H9 (cell line): ENCODE measurements around the gene ANKS1B. TPM values are rescaled to one million over a fixed set of nuclear protein-coding genes. Genes with fewer than 3 reads are reported as not detected.
A peak's percentile ranks its signal among the peaks of the same experiment; 100 is the strongest.

ENCODE experiments used
- DNase-seq: peaks from one replicate; pipeline ENCODE4 v3.0.0-alpha.2; 2017
- H2AFZ ChIP-seq: one replicate; pipeline ENCODE4 v1.6.1; 2013; ENCODE audit warnings: mild to moderate bottlenecking, low read length, control low read depth, moderate library complexity
- H2AK5ac ChIP-seq: 2 replicates; pipeline ENCODE4 v1.6.1; 2013; ENCODE audit warnings: low read length, control low read depth, mixed read lengths; ENCODE audit not compliant: insufficient read length
- H2BK120ac ChIP-seq: one replicate; pipeline ENCODE4 v1.6.1; 2013; ENCODE audit warnings: low read depth, mild to moderate bottlenecking, low read length, control low read depth, inconsistent platforms; ENCODE audit not compliant: poor library complexity, severe bottlenecking
- H2BK12ac ChIP-seq: 2 replicates; pipeline ENCODE4 v1.6.1; 2013; ENCODE audit warnings: low read length, control low read depth, mixed read lengths, low read depth; ENCODE audit not compliant: insufficient read length
- H2BK15ac ChIP-seq: 2 replicates; pipeline ENCODE4 v1.6.1; 2013; ENCODE audit warnings: low read depth, low read length, control low read depth
- H2BK20ac ChIP-seq: one replicate; pipeline ENCODE4 v1.6.1; 2013; ENCODE audit warnings: low read depth, mild to moderate bottlenecking, low read length, control low read depth, inconsistent platforms; ENCODE audit not compliant: poor library complexity, severe bottlenecking
- H2BK5ac ChIP-seq: 2 replicates; pipeline ENCODE4 v1.6.1; 2013; ENCODE audit warnings: low read length, control low read depth, mixed read lengths; ENCODE audit not compliant: insufficient read length
- H3K14ac ChIP-seq: 2 replicates; pipeline ENCODE4 v1.6.1; 2013; ENCODE audit warnings: low read length, control low read depth; ENCODE audit not compliant: insufficient read depth
- H3K18ac ChIP-seq: 2 replicates; pipeline ENCODE4 v1.6.1; 2013; ENCODE audit warnings: low read depth, mild to moderate bottlenecking, mixed read lengths, low read length, control low read depth; ENCODE audit not compliant: insufficient read length
- H3K23ac ChIP-seq: 2 replicates; pipeline ENCODE4 v1.6.1; 2013; ENCODE audit warnings: low read length, control low read depth, mixed read lengths, low read depth; ENCODE audit not compliant: insufficient read length
- H3K23me2 ChIP-seq: 2 replicates; pipeline ENCODE4 v1.6.1; 2013; ENCODE audit warnings: low read depth, mild to moderate bottlenecking, mixed read lengths, low read length, control low read depth; ENCODE audit not compliant: insufficient read length, poor library complexity, severe bottlenecking
- H3K27ac ChIP-seq: 2 replicates; pipeline ENCODE4 v1.5.1; 2013; ENCODE audit warnings: low read length, control low read depth, mixed read lengths, low read depth; ENCODE audit not compliant: insufficient read length
- H3K27me3 ChIP-seq: 2 replicates; pipeline ENCODE4 v1.6.1; 2013; ENCODE audit warnings: low read length, control low read depth, inconsistent platforms; ENCODE audit not compliant: insufficient read depth
- H3K4ac ChIP-seq: 2 replicates; pipeline ENCODE4 v1.6.1; 2013; ENCODE audit warnings: low read depth, mild to moderate bottlenecking, control low read depth, inconsistent platforms, low read length, moderate library complexity
- H3K4me1 ChIP-seq: 2 replicates; pipeline ENCODE4 v1.6.1; 2013; ENCODE audit warnings: low read length, control low read depth, inconsistent platforms; ENCODE audit not compliant: insufficient read depth
- H3K4me2 ChIP-seq: 2 replicates; pipeline ENCODE4 v1.6.1; 2013; ENCODE audit warnings: low read length, control low read depth, mixed read lengths; ENCODE audit not compliant: insufficient read length, insufficient read depth
- H3K56ac ChIP-seq: 2 replicates; pipeline ENCODE4 v1.6.1; 2013; ENCODE audit warnings: low read depth, mild to moderate bottlenecking, mixed read lengths, low read length, control low read depth; ENCODE audit not compliant: insufficient read length
- H3K79me1 ChIP-seq: 2 replicates; pipeline ENCODE4 v1.6.1; 2013; ENCODE audit warnings: low read depth, mild to moderate bottlenecking, moderate library complexity, low read length, control low read depth, inconsistent platforms; ENCODE audit not compliant: insufficient read depth, poor library complexity, severe bottlenecking
- H3K79me2 ChIP-seq: 2 replicates; pipeline ENCODE4 v1.6.1; 2013; ENCODE audit warnings: low read length, control low read depth, inconsistent platforms; ENCODE audit not compliant: insufficient read depth
- H3K9ac ChIP-seq: 2 replicates; pipeline ENCODE4 v1.6.1; 2013; ENCODE audit warnings: low read length, control low read depth, mixed read lengths; ENCODE audit not compliant: insufficient read length; ENCODE audit errors: extremely low read depth
- H3K9me3 ChIP-seq: one replicate; pipeline ENCODE4 v1.6.1; 2013; ENCODE audit warnings: low read depth, low read length, inconsistent platforms; ENCODE audit not compliant: control insufficient read depth
- H3T11ph ChIP-seq: one replicate; pipeline ENCODE4 v1.6.1; 2013; ENCODE audit warnings: mild to moderate bottlenecking, low read length, control low read depth, inconsistent platforms
- H4K20me1 ChIP-seq: one replicate; pipeline ENCODE4 v1.6.1; 2013; ENCODE audit not compliant: control insufficient read depth, insufficient read length, insufficient read depth
- H4K5ac ChIP-seq: 2 replicates; pipeline ENCODE4 v1.6.1; 2013; ENCODE audit warnings: low read depth, mild to moderate bottlenecking, mixed read lengths, low read length, control low read depth; ENCODE audit not compliant: insufficient read length
- H4K8ac ChIP-seq: replicated peaks from 2 replicates; pipeline ENCODE4 v1.6.1; 2013; ENCODE audit warnings: low read length, control low read depth, mixed read lengths, low read depth; ENCODE audit not compliant: insufficient read length
- H4K91ac ChIP-seq: 2 replicates; pipeline ENCODE4 v1.6.1; 2013; ENCODE audit warnings: low read depth, mild to moderate bottlenecking, moderate library complexity, mixed read lengths, low read length, control low read depth; ENCODE audit not compliant: insufficient read length
- H3K27ac Mint-ChIP-seq, 3 experiments: 2 replicates in 2 of 3; 3 replicates in 1 of 3; pipeline ENCODE4 v1.8.0; 2020 to 2021; ENCODE audit warnings: mixed read lengths in 3 of 3, mild to moderate bottlenecking in 1 of 3, moderate library complexity in 1 of 3
- H3K27me3 Mint-ChIP-seq: 2 replicates; pipeline ENCODE4 v1.8.0; 2021; ENCODE audit warnings: low read depth, mild to moderate bottlenecking, moderate library complexity, mixed read lengths
- H3K36me3 Mint-ChIP-seq, 3 experiments: 2 replicates in 2 of 3; 3 replicates in 1 of 3; pipeline ENCODE4 v1.8.0; 2020 to 2021; ENCODE audit warnings: low read depth in 3 of 3, mixed read lengths in 3 of 3; ENCODE audit not compliant: insufficient read depth in 1 of 3
- H3K4me1 Mint-ChIP-seq, 2 experiments: 2 replicates each; pipeline ENCODE4 v1.8.0; 2020; ENCODE audit warnings: mixed read lengths in 2 of 2
- H3K4me3 Mint-ChIP-seq, 2 experiments: 2 replicates in 1 of 2; 3 replicates in 1 of 2; pipeline ENCODE4 v1.8.0; 2020 to 2021; ENCODE audit warnings: mild to moderate bottlenecking in 2 of 2, mixed read lengths in 2 of 2, moderate library complexity in 1 of 2
- H3K9me3 Mint-ChIP-seq, 2 experiments: 2 replicates in 1 of 2; 3 replicates in 1 of 2; pipeline ENCODE4 v1.8.0; 2020; ENCODE audit warnings: mild to moderate bottlenecking in 2 of 2, mixed read lengths in 2 of 2, moderate library complexity in 1 of 2
- CTCF ChIP-seq: fragments of 200-600 bp; sonication (generic); conservative IDR thresholded peaks from 3 replicates; pipeline ENCODE4 v1.8.0; 2021; ENCODE audit warnings: antibody characterized with exemption, mild to moderate bottlenecking
- WGBS: extraction: QIAGEN DNeasy Blood & Tissue Kit; methylation state at CpG from one replicate; pipeline ENCODE4 v1.1.7; 2013; ENCODE audit warnings: missing lambda C conversion rate, low lambda C conversion rate, mixed read lengths; ENCODE audit not compliant: insufficient read length; ENCODE audit errors: extremely low coverage; 5-methylcytosine and 5-hydroxymethylcytosine counted together
- total RNA-seq: library from RNA; stranded (reverse); gene quantifications from 2 replicates; pipeline ENCODE4 v1.2.1, GENCODE V29; 2021

Gene ANKS1B
- total RNA-seq, 1 experiment from 2014 or later: 4.1 TPM

GRCh38 chr12:100020370-100020769 is 35.6 kb upstream of the ANKS1B start:
- H3K23ac ChIP-seq: no peak overlapping the region
- H4K5ac ChIP-seq: no peak overlapping the region
- no peak overlapping the region for H2BK12ac ChIP-seq
- no peak overlapping the region for H2BK15ac ChIP-seq
- H3K23me2 ChIP-seq: no peaks in the 10 kb centered on the region
- H2BK5ac ChIP-seq: no peak overlapping the region
- no peaks in the 10 kb centered on the region for H3K79me1 ChIP-seq
- H4K8ac ChIP-seq: no peak overlapping the region
- H3K27ac ChIP-seq: no peak overlapping the region
- TF ChIP-seq CTCF: no peak
- no peak overlapping the region for H2BK120ac ChIP-seq
- no peak overlapping the region for H3K18ac ChIP-seq
- H3K14ac ChIP-seq: no peak overlapping the region
- H3K27me3 ChIP-seq: no peaks in the 10 kb centered on the region
- no peak overlapping the region for H4K91ac ChIP-seq
- H2AK5ac ChIP-seq: no peak overlapping the region
- H3K4me1 ChIP-seq: no peaks in the 10 kb centered on the region
- no peak overlapping the region for H3T11ph ChIP-seq
- H3K4me2 ChIP-seq: no peak overlapping the region
- Mint-ChIP-seq H3K4me3 (no peak overlapping the region), H3K27ac (peak overlapping the region in 2 of 3 experiments; percentile 3 to 4; a peak in 2 of 7 replicates), H3K27me3 (no peaks in the 10 kb centered on the region), H3K9me3 (0 out of 5 replicates have a peak, but pooled peaks cover 0 to 3% of the 10 kb centered on the region in 2 experiments), H3K4me1 (peaks cover 2 to 3% of the 10 kb centered on the region in 2 experiments; a peak in 2 of 4 replicates), H3K36me3 (no peaks in the 10 kb centered on the region)
- H2AFZ ChIP-seq: no peak overlapping the region
- H3K9ac ChIP-seq: no peak overlapping the region
- no peaks in the 10 kb centered on the region for H4K20me1 ChIP-seq
- no peaks in the 10 kb centered on the region for H3K9me3 ChIP-seq
- no CpG with 5 or more reads among the region's 1 CpG for WGBS
- DNase-seq: no peak
- H2BK20ac ChIP-seq: no peak overlapping the region
- H3K4ac ChIP-seq: no peak overlapping the region
- no peak overlapping the region for H3K56ac ChIP-seq
- no peaks in the 10 kb centered on the region for H3K79me2 ChIP-seq
